Stimulated activated CD4-positive, alpha-beta T cell treated with anti-CD3 and anti-CD28 coated beads, TNF-alpha, amount 100 ng/mL, for 48 hours (primary cell): ENCODE data around the gene URB2.

Experiments used
- DNase-seq, 3 donors: peaks; one replicate each; pipeline ENCODE4 v3.0.0-alpha.2; 2020; ENCODE audit warnings: low read depth in 3 of 3

URB2 gene

GRCh38 chr1:229645324-229645993 is 19.4 kb downstream of the URB2 start:
- DNase-seq = no peak

GRCh38 chr1:229648406-229648805 is 22.4 kb downstream of the URB2 start:
- no peak for DNase-seq

- DNase-seq = no peak
Measured at GRCh38 chr1:229650045-229650444, 24.0 kb downstream of the URB2 start.

GRCh38 chr1:229651546-229651945 is 25.5 kb downstream of the URB2 start:
- no peak for DNase-seq

GRCh38 chr1:229653420-229653819 is 27.4 kb downstream of the URB2 start:
- DNase-seq = no peak

GRCh38 chr1:229655781-229656180 is 29.7 kb downstream of the URB2 start:
- DNase-seq = no peak

- no peak for DNase-seq
Measured at GRCh38 chr1:229657993-229658755, 32.1 kb downstream of the URB2 start.

- peak; percentile 40 to 59 (median 51) for DNase-seq
Measured at GRCh38 chr1:229661022-229661877, 35.2 kb downstream of the URB2 start.

- DNase-seq = no peak
Measured at GRCh38 chr1:229661897-229662296, 35.9 kb downstream of the URB2 start.

GRCh38 chr1:229664133-229664689 is 38.2 kb downstream of the URB2 start:
- peak; percentile 82 to 86 (median 82) for DNase-seq

- DNase-seq = no peak
Measured at GRCh38 chr1:229665912-229666558, 40.0 kb downstream of the URB2 start.

GRCh38 chr1:229666585-229666984 is 40.5 kb downstream of the URB2 start:
- DNase-seq = no peak

- no peak for DNase-seq
Measured at GRCh38 chr1:229669333-229669732, 43.3 kb downstream of the URB2 start.

GRCh38 chr1:229671310-229671709 is 45.3 kb downstream of the URB2 start:
- no peak for DNase-seq

GRCh38 chr1:229672246-229672645 is 46.2 kb downstream of the URB2 start:
- no peak for DNase-seq

- no peak for DNase-seq
Measured at GRCh38 chr1:229674042-229674441, 48.0 kb downstream of the URB2 start.

- DNase-seq = no peak
Measured at GRCh38 chr1:229675396-229675795, 49.3 kb downstream of the URB2 start.

- DNase-seq = no peak
Measured at GRCh38 chr1:229685149-229685548, 59.1 kb downstream of the URB2 start.

GRCh38 chr1:229689273-229689672 is 63.2 kb downstream of the URB2 start:
- DNase-seq = no peak

GRCh38 chr1:229689904-229690303 is 63.9 kb downstream of the URB2 start:
- DNase-seq = no peak

GRCh38 chr1:229690662-229691061 is 64.6 kb downstream of the URB2 start:
- DNase-seq = no peak

GRCh38 chr1:229691362-229691761 is 65.3 kb downstream of the URB2 start:
- DNase-seq = no peak
